OCI-LY7 (cell line): ENCODE data around the gene SH3GL2.

Experiments used
- EZH2phosphoT487 ChIP-seq: fragments of 200-600 bp; sonication (generic); IDR thresholded peaks from 2 replicates; pipeline ENCODE4 v1.6.1; 2018; ENCODE audit warnings: low read depth, borderline replicate concordance, mild to moderate bottlenecking, mixed run types, antibody characterized with exemption, low read length, moderate library complexity, mixed read lengths
- TF ChIP-seq, protein P1 (sequence below): fragments of 200-600 bp; sonication (generic); conservative IDR thresholded peaks from 2 replicates; pipeline ENCODE4 v1.5.1; 2014; ENCODE audit warnings: mild to moderate bottlenecking, antibody characterized with exemption, low read length, moderate library complexity, mixed read lengths

DNA sequence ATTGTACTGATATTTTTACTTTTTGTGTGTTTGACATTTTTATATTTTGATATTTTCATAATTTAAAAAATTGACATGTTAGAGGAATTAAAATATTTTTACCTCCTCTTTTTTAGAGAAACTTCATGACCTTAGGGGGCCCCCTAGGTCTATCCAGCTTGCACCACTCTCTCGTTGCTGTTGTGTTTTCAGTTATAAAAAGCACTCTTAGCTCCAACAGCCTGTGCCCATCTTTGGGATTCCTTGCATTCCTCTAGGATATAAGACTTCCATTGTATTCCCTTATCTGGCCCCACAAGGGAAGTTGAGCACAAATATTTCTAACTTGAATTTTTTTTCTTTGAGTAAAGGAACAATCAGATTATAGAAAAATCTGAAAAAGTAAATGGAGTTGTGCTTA, 245.3 kb downstream of the SH3GL2 start:
- TF ChIP-seq, protein P1, sequence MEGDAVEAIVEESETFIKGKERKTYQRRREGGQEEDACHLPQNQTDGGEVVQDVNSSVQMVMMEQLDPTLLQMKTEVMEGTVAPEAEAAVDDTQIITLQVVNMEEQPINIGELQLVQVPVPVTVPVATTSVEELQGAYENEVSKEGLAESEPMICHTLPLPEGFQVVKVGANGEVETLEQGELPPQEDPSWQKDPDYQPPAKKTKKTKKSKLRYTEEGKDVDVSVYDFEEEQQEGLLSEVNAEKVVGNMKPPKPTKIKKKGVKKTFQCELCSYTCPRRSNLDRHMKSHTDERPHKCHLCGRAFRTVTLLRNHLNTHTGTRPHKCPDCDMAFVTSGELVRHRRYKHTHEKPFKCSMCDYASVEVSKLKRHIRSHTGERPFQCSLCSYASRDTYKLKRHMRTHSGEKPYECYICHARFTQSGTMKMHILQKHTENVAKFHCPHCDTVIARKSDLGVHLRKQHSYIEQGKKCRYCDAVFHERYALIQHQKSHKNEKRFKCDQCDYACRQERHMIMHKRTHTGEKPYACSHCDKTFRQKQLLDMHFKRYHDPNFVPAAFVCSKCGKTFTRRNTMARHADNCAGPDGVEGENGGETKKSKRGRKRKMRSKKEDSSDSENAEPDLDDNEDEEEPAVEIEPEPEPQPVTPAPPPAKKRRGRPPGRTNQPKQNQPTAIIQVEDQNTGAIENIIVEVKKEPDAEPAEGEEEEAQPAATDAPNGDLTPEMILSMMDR, result no peak
- no peak for TF ChIP-seq EZH2phosphoT487
